ENCODE data around the gene HES4. TPM values are rescaled to one million over a fixed set of nuclear protein-coding genes. Genes with fewer than 3 reads are reported as not detected.
A peak's percentile ranks its signal among the peaks of the same experiment; 100 is the strongest.

Gene HES4
- total and polyA plus RNA-seq, 2 of the 13 experiments (the other 11 are each of a cell fraction or from before 2014, with no cell fraction given): 8.8 to 10.6 TPM

- TF ChIP-seq ZBTB40 (IDR thresholded peaks at IDR 0.05) (no peak), ZBTB40 (CRISPR knock-in tag; IDR thresholded peaks at IDR 0.05) (0 out of 2 replicates have a peak, but pooled peaks have one; percentile 7), HDAC1 (CRISPR knock-in tag; IDR thresholded peaks at IDR 0.05) (0 out of 2 replicates have a peak, but pooled peaks have one; percentile 22), PATZ1 (CRISPR knock-in tag; IDR thresholded peaks at IDR 0.05) (peak; percentile 76), ZNF383 (CRISPR knock-in tag; IDR thresholded peaks at IDR 0.05; ENCODE audit: borderline replicate concordance) (no peak), SMC3 (IDR thresholded peaks at IDR 0.05; ENCODE audit: low read length) (no peak), ZNF709 (CRISPR knock-in tag; IDR thresholded peaks at IDR 0.05) (peak; percentile 67; the same call in 1 of the 2 replicates), ZBTB7B (CRISPR knock-in tag; IDR thresholded peaks at IDR 0.05) (0 out of 2 replicates have a peak, but pooled peaks have one; percentile 42), ZBTB44 (CRISPR knock-in tag; IDR thresholded peaks at IDR 0.05) (no peak), ZSCAN5A (CRISPR knock-in tag; IDR thresholded peaks at IDR 0.05; ENCODE audit: borderline replicate concordance) (no peak), RXRB (CRISPR knock-in tag; IDR thresholded peaks at IDR 0.05; ENCODE audit: borderline replicate concordance) (peak; percentile 36; the same call in 1 of the 2 replicates), SOX5 (CRISPR knock-in tag; IDR thresholded peaks at IDR 0.05; ENCODE audit: borderline replicate concordance) (0 out of 2 replicates have a peak, but pooled peaks have one; percentile 11), NFE2 (CRISPR knock-in tag; IDR thresholded peaks at IDR 0.05) (no peak), HOXA5 (CRISPR knock-in tag; IDR thresholded peaks at IDR 0.05) (no peak)
Measured at GRCh38 chr1:980602-981395, 19.1 kb downstream of the HES4 start (continued).

Data from HepG2 (cell line).